Measurements from ENCODE around the gene NRXN3. TPM values are rescaled to one million over a fixed set of nuclear protein-coding genes. Genes with fewer than 3 reads are reported as not detected.

NRXN3 gene
- total and polyA plus RNA-seq, 2 of the 4 experiments (the other 2 are of a cell fraction) = 4.8 to 25.1 TPM

DNA sequence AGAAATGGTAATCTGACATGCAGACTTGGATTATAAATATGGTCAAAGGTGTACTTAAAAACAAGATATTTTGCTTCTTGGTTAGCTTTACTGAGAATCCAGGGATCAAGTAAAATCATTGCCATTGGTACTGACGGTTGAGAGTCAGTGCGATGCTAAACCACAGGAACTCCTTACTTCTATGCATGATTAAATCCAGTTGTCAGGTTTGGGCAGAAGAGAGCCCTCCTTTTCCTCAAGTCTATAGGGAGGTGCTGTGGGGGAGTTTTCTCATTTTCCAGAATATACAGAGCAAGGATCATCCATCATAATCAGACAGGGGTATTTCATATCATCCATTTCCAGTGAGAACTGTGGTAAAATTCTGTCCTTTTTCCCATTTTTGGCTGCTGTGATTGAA lies 839.1 kb downstream of the NRXN3 start:
- CTCF ChIA-PET = interaction anchor here (0.6 kb wide), 1 partner anchor 66 kb away, joined by 3 read pairs; no protein-coding TSS in a partner anchor

More for the DNA sequence above, 839.1 kb downstream of the NRXN3 start:
- dilution Hi-C loops (cut with HindIII; ENCODE audit: low sequenced_read_pairs, unreplicated experiment) = no loop called here
- H3K27me3 ChIP-seq (ENCODE audit: control insufficient read depth, insufficient read depth, low read length) = no peaks in the 10 kb centered on the region
- no peak overlapping the region for H2BK20ac ChIP-seq (ENCODE audit: low read depth, low read length)
- WGBS, 2 experiments (ENCODE audit: extremely low coverage in 2 of 2, insufficient read length in 1 of 2) = no CpG with 5 or more reads among the region's 2 CpGs
- no peak overlapping the region for H2BK5ac ChIP-seq (ENCODE audit: low read depth, low read length, poor library complexity, severe bottlenecking)
- no peaks in the 10 kb centered on the region for H3K9me1 ChIP-seq (ENCODE audit: insufficient read depth, low read length)
- H4K8ac ChIP-seq (ENCODE audit: low read depth in 2 of 2, low read length in 2 of 2) = no peak overlapping the region
- H3K9ac ChIP-seq (ENCODE audit: low read depth, low read length) = no peak overlapping the region
- H2BK15ac ChIP-seq (ENCODE audit: low read depth, low read length) = no peak overlapping the region
- TF ChIP-seq, protein P1, sequence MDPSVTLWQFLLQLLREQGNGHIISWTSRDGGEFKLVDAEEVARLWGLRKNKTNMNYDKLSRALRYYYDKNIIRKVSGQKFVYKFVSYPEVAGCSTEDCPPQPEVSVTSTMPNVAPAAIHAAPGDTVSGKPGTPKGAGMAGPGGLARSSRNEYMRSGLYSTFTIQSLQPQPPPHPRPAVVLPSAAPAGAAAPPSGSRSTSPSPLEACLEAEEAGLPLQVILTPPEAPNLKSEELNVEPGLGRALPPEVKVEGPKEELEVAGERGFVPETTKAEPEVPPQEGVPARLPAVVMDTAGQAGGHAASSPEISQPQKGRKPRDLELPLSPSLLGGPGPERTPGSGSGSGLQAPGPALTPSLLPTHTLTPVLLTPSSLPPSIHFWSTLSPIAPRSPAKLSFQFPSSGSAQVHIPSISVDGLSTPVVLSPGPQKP (IDR thresholded peaks at IDR 0.05; ENCODE audit: borderline replicate concordance, low read depth, low read length) = no peak
- TF ChIP-seq BHLHE40 (IDR thresholded peaks at IDR 0.05; ENCODE audit: low read depth, low read length) (no peak), MAZ (IDR thresholded peaks at IDR 0.05; ENCODE audit: borderline replicate concordance, low read depth, low read length) (no peak), CEBPB (IDR thresholded peaks at IDR 0.05; ENCODE audit: low read depth, low read length) (no peak), RCOR1 (IDR thresholded peaks at IDR 0.05; ENCODE audit: insufficient replicate concordance, low read length) (no peak), FOS (IDR thresholded peaks at IDR 0.05; ENCODE audit: low read depth, low read length) (no peak), RFX5 (IDR thresholded peaks at IDR 0.05; ENCODE audit: low read depth, low read length) (no peak), MXI1 (IDR thresholded peaks at IDR 0.05; ENCODE audit: borderline replicate concordance, low read depth, low read length) (no peak), RAD21 (IDR thresholded peaks at IDR 0.05; ENCODE audit: low read length) (no peak), NFE2L2 (IDR thresholded peaks at IDR 0.05; ENCODE audit: low read depth, low read length) (no peak), POLR2A (IDR thresholded peaks at IDR 0.05; ENCODE audit: low read depth, low read length) (no peak), SMC3 (IDR thresholded peaks at IDR 0.05; ENCODE audit: low read depth, low read length) (no peak), CHD1 (IDR thresholded peaks at IDR 0.05; ENCODE audit: low read depth, low read length) (no peak), MAFK (IDR thresholded peaks at IDR 0.05; ENCODE audit: low read depth, low read length) (no peak)
- TF ChIP-seq, protein P2, sequence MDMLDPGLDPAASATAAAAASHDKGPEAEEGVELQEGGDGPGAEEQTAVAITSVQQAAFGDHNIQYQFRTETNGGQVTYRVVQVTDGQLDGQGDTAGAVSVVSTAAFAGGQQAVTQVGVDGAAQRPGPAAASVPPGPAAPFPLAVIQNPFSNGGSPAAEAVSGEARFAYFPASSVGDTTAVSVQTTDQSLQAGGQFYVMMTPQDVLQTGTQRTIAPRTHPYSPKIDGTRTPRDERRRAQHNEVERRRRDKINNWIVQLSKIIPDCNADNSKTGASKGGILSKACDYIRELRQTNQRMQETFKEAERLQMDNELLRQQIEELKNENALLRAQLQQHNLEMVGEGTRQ (IDR thresholded peaks at IDR 0.05; ENCODE audit: low read depth, low read length) = no peak
- TF ChIP-seq, protein P3, sequence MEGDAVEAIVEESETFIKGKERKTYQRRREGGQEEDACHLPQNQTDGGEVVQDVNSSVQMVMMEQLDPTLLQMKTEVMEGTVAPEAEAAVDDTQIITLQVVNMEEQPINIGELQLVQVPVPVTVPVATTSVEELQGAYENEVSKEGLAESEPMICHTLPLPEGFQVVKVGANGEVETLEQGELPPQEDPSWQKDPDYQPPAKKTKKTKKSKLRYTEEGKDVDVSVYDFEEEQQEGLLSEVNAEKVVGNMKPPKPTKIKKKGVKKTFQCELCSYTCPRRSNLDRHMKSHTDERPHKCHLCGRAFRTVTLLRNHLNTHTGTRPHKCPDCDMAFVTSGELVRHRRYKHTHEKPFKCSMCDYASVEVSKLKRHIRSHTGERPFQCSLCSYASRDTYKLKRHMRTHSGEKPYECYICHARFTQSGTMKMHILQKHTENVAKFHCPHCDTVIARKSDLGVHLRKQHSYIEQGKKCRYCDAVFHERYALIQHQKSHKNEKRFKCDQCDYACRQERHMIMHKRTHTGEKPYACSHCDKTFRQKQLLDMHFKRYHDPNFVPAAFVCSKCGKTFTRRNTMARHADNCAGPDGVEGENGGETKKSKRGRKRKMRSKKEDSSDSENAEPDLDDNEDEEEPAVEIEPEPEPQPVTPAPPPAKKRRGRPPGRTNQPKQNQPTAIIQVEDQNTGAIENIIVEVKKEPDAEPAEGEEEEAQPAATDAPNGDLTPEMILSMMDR (conservative IDR thresholded peaks at IDR 0.05; ENCODE audit: low read depth, low read length) = no peak
- no TSS peak for BruUV-seq (replicated peaks)
- no peaks in the 10 kb centered on the region for H3K36me3 ChIP-seq (ENCODE audit: control insufficient read depth, insufficient read depth, low read length)
- no peak for DNase-seq
- no peak overlapping the region for H4K5ac ChIP-seq (ENCODE audit: low read depth, low read length)
- no peak overlapping the region for H3K56ac ChIP-seq (ENCODE audit: extremely low read depth, insufficient read depth, low read length)
- H3K4me3 ChIP-seq (ENCODE audit: insufficient read depth, low read depth, low read length) = no peak overlapping the region
- H2BK120ac ChIP-seq (ENCODE audit: low read depth, low read length) = no peak overlapping the region
- no peak overlapping the region for H3K4me2 ChIP-seq (ENCODE audit: low read depth, low read length)
- no peak overlapping the region for H3K4ac ChIP-seq (ENCODE audit: low read depth, low read length)
- in situ Hi-C loops (cut with MboI; ENCODE audit: low sequenced_read_pairs) = no loop called here
- H2AK9ac ChIP-seq (replicated peaks; ENCODE audit: low read depth, low read length, poor library complexity) = no peak overlapping the region
- H3K14ac ChIP-seq (replicated peaks; ENCODE audit: low read depth, low read length) = no peak overlapping the region
- no peaks in the 10 kb centered on the region for H3K9me3 ChIP-seq (ENCODE audit: control insufficient read depth, insufficient read depth, low read length)
- no peak overlapping the region for H4K91ac ChIP-seq (ENCODE audit: insufficient read depth, low read depth, low read length)
- no peaks in the 10 kb centered on the region; the same call in 1 of the 2 replicates for H3K4me1 ChIP-seq (ENCODE audit: control insufficient read depth, insufficient read depth, low read length)
- H4K20me1 ChIP-seq (ENCODE audit: insufficient read depth, low read length) = no peaks in the 10 kb centered on the region
- ATAC-seq (ENCODE audit: low read depth) = no peak
- no peak overlapping the region for H3K23ac ChIP-seq (ENCODE audit: low read depth, low read length)
- intact Hi-C loops (cut with micrococcal nuclease) = loop anchor here (2.0 kb wide), 1 partner anchor 1842 kb away; no protein-coding TSS in a partner anchor
- no peak overlapping the region for H3K27ac ChIP-seq (ENCODE audit: insufficient read depth, low read length)
- H3K18ac ChIP-seq (ENCODE audit: low read depth, low read length) = no peak overlapping the region
- H2AFZ ChIP-seq (replicated peaks; ENCODE audit: low read length, poor library complexity) = no peak overlapping the region
- H2AK5ac ChIP-seq (ENCODE audit: low read depth, low read length) = no peak overlapping the region
- no peaks in the 10 kb centered on the region for H3K79me1 ChIP-seq (ENCODE audit: low read depth in 1 of 2, low read length in 2 of 2)
- POLR2A ChIA-PET (ENCODE audit: unreplicated experiment) = no interaction called here

Measured in IMR-90 (cell line).